Measurements from ENCODE around the gene IRX1.

IRX1 gene

GRCh38 chr5:3625626-3626025, 30.0 kb downstream of the IRX1 start:
- H3K4me3 ChIP-seq (ENCODE audit: low read depth, low read length): no peak overlapping the region
- TF ChIP-seq, protein P1, sequence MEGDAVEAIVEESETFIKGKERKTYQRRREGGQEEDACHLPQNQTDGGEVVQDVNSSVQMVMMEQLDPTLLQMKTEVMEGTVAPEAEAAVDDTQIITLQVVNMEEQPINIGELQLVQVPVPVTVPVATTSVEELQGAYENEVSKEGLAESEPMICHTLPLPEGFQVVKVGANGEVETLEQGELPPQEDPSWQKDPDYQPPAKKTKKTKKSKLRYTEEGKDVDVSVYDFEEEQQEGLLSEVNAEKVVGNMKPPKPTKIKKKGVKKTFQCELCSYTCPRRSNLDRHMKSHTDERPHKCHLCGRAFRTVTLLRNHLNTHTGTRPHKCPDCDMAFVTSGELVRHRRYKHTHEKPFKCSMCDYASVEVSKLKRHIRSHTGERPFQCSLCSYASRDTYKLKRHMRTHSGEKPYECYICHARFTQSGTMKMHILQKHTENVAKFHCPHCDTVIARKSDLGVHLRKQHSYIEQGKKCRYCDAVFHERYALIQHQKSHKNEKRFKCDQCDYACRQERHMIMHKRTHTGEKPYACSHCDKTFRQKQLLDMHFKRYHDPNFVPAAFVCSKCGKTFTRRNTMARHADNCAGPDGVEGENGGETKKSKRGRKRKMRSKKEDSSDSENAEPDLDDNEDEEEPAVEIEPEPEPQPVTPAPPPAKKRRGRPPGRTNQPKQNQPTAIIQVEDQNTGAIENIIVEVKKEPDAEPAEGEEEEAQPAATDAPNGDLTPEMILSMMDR (IDR thresholded peaks at IDR 0.05; ENCODE audit: control insufficient read depth, extremely low read depth, insufficient read depth): no peak
- DNase-seq (ENCODE audit: low read depth): no peak

DNA sequence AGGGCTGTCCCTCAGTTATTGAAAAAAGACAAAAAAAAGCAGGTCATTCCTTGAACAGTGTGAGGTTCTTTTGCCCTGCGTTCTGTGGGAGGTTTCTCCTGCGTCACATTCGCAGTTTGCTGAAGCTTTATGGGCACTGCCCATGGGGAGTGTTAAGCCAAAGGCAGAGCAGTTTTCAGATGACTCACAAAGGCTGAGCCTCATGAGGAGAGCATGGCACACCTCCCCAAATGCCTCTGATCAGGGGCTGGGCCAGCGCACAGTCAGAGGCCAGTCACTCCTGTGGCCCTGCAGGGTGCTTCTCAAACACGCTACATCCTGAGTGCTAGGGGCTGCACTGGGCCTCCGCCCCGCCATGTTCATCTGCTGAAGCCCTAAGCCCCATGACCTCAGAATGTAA, 38.4 kb downstream of the IRX1 start:
- TF ChIP-seq, protein P1 (IDR thresholded peaks at IDR 0.05; ENCODE audit: control insufficient read depth, extremely low read depth, insufficient read depth): no peak
- H3K4me3 ChIP-seq (ENCODE audit: low read depth, low read length): no peak overlapping the region
- DNase-seq (ENCODE audit: low read depth): no peak

- no peak for DNase-seq (ENCODE audit: low read depth)
- TF ChIP-seq, protein P1 (IDR thresholded peaks at IDR 0.05; ENCODE audit: control insufficient read depth, extremely low read depth, insufficient read depth): no peak
- no peak overlapping the region for H3K4me3 ChIP-seq (ENCODE audit: low read depth, low read length)
These were observed 43.5 kb downstream of the IRX1 start for GRCh38 chr5:3639175-3639574.

DNA sequence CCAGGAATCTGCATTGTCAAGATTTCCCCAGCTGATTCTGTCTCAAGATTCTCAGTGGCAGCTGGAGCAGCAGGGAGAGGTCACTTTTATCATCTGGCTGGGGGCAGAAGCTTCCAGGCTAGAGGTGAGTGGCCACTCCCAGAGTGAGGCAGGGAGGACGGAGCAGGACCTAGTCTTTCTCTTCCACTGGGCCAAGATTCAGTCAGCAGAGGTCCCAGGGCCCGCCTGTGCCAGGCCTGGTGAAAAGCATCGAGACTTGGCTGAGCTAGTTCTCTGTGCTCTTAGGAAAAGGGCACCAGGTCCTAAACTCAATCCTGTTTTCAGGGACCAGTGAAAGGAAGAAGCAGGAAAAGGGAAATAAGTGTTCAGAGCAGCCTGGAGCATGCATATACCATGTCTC, 46.6 kb downstream of the IRX1 start:
- TF ChIP-seq, protein P1 (IDR thresholded peaks at IDR 0.05; ENCODE audit: control insufficient read depth, extremely low read depth, insufficient read depth): no peak
- no peak for DNase-seq (ENCODE audit: low read depth)
- H3K4me3 ChIP-seq (ENCODE audit: low read depth, low read length): no peak overlapping the region

GRCh38 chr5:3650320-3650719, 54.7 kb downstream of the IRX1 start:
- DNase-seq (ENCODE audit: low read depth): no peak
- TF ChIP-seq, protein P1 (IDR thresholded peaks at IDR 0.05; ENCODE audit: control insufficient read depth, extremely low read depth, insufficient read depth): no peak
- H3K4me3 ChIP-seq (ENCODE audit: low read depth, low read length): no peak overlapping the region

GRCh38 chr5:3650868-3651267, 55.2 kb downstream of the IRX1 start:
- no peak for DNase-seq (ENCODE audit: low read depth)
- TF ChIP-seq, protein P1 (IDR thresholded peaks at IDR 0.05; ENCODE audit: control insufficient read depth, extremely low read depth, insufficient read depth): no peak
- no peak overlapping the region for H3K4me3 ChIP-seq (ENCODE audit: low read depth, low read length)
